Stimulated activated naive CD8-positive, alpha-beta T cell treated with anti-CD3 and anti-CD28 coated beads, Interleukin-15, Interleukin-2, amounts not matched to agents 100 U/mL and 50 U/mL, for 24 hours (primary cell): ENCODE data around the gene GNB5.

ENCODE experiments used
- ATAC-seq: fragments of 150-1000 bp; cut with Tn5 transposase; one replicate; pipeline ENCODE4 v1.10.0; 2021
- DNase-seq: peaks from one replicate; pipeline ENCODE4 v3.0.0; 2021

The GNB5 gene

DNA sequence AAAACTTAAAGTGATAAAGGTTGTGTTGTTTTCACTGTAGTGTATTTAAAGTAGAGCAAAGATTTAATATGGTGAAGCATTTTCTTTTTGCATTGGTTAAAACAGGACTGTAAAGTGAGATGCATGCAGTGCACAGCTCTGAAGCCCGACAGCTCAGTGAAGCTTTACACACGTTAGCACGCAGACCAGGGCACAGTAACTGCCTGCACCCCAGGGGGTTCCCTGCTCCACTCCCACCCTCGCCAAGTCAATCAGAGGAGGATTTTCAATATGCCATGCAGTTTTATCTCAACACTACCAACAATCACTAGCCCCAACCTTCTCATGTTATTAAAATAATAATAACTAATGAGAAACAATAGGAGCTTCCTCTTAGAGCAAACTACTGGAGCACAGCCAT lies 50.5 kb downstream of the GNB5 start:
- DNase-seq (no peak), ATAC-seq (no peak)

DNA sequence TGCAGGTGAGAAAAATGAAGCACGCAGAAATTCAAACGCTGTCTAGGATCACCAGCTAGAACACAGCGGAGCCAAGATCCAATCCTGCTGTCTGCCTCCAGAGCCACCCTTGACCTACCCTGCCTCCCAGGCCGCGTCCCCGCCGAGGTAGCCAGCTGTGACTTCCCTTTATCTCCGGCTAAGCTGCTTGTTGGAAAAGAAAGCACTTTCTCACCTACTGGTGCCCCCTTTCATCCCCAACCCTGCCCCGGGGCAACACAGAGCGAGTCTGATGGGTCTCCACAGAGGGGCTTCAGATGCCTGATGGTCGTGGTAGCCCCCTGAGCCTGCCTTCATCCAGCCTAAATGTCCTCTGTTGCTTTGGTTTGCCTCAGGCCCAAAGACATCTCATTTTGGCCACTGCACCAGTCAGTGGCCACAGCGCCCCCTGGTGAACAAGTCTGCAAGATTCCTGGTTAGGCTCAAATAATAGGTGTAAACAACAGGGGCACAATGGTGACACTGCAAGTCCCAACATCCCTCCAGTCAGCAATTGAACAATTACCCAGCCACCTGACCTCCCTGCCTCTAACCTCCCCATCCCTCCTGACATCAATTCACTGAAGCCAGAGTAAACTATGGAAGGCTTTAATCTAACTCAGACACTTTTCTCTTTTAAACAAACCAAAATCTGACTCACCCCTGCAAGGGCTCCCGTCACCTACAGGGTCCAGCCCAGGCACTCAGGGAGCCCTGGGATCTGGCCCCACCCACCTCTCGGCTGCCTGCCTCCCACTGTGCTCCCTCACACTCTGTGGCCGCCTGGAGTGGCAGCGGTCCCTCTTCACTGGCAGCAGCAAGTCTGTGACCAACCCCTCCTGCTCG lies 51.4 kb downstream of the GNB5 start:
- DNase-seq (peak; percentile 85), ATAC-seq (peak; percentile 47)

DNA sequence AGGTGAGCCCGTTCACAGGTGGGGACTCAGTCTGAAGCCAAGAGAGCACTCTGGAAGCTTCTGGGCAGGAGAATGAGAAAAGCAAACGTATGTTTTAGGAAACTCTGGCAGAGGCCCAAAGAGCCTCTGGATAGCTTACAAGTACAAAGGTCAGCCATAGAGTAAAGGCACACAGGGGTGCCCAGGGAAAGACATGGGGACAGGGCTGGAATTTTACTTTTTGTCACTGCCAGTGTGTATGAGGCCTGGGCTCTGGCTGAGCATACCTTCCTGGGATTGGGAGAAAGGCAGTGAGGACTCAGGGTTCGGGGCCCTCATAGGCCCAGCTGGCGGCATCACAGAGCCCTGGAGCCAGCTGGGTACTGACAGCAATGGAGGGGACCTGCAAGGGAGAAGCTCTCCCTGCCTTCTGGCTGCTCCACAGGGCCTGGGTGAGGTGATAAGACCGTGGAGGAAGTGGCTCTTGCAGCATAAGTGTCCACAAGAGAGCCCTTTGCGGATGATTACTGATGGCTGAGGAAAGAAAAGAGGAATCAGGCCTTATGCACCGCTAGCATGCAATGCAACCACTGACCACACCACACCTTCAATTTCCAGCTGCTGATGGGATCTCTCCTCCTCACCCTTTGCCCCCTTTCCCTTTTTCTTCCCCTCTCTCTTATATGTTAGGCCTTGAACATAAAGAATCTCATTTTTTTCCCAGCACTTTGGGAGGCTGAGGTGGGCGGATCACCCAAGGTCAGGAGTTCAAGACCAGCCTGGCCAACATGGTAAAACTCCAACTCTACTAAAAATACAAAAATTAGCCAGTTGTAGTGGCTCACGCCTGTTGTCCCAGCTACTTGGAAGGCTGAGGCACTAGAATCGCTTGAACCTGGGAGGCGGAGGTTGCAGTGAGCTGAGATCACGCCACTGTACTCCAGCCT lies 53.5 kb downstream of the GNB5 start:
- DNase-seq (no peak), ATAC-seq (no peak)

GRCh38 chr15:52136442-52136980 lies 54.7 kb downstream of the GNB5 start:
- ATAC-seq = no peak
- DNase-seq = no peak

DNA sequence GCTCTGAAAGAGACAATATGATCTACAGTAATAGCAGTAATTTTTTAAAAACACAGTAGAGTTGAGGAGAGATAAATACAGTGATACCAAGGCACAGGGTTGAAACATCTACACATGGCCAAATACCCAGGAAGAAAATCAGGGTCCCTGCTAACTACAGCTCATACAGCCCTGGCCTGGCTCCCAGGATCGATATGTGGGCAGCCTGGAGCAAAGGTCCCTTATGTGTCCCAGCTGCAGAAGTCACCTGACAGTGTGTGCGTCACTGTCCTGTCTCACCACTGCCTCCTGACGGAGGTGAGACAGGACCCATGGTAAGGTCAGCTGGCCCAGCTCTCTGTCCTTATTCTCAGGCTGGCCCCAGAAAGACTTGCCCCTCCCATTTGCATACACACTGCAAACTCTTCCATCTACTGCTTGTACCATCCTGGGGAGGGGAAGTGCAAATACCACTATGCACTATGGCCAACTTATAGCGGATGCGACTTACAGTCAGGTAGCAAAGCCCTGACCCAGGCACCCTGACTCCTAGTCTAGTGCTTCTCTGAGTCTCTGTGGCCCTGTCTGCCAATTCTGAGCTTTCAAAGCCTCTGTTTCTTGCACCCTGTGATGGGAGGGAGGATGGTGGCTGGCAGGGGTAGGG lies 56.6 kb downstream of the GNB5 start:
- ATAC-seq (no peak), DNase-seq (no peak)

DNA sequence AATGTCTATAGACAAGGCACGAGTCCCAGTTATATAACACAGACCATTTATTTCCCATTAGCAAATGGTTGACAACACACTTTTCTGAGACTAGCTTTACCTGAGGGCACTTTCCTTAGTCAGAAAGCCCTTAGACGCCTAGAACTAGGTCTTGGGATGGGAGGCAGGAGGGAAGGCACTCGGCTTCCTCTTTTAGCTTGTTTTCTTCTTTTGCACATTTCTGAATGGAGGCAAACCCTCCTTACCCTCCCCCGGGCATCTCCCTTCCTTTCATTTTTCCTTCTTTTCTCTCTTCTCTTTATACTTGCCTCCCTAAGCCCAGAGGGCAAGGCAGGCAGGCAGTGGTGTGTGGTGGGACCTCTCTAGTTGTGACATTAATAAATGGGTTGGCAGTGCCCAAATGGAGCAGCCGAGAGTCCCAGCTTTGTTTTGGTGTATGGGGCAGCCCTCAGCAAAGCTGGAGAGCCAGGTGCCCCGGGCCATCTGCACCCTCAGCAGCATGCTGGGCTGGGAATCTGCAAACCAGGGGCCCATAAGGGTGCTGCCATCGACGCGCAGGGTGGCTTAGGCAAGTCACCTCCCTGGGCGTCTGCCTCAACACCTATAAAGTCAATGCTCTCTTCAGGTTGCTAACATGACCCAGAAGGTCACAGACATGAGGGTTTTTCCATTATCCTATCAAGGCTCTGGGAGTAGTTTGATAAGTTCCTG lies 57.5 kb downstream of the GNB5 start:
- no peak for DNase-seq
- ATAC-seq = no peak

GRCh38 chr15:52132066-52132465 lies 59.1 kb downstream of the GNB5 start:
- DNase-seq (no peak), ATAC-seq (no peak)

DNA sequence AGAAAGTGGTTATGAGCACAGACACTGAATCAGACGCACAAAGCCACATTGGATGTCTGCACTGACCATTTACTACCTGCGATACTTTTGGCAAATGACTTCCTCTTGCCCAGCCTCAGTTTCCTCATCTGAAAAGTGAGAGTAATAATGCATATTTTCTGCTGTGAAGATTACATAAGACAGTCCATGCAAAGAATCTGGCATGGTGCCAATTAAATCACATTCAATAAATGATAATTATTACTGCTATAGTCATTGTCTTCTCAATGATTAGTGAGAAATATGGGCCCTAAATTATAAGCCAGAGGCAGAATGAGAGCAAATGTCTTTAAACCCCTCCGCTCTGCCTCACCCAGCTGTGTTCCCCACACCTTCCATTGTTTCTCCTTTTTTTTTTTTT lies 62.6 kb downstream of the GNB5 start:
- DNase-seq (no peak), ATAC-seq (no peak)

GRCh38 chr15:52124270-52124880 lies 66.8 kb downstream of the GNB5 start:
- ATAC-seq (peak; percentile 36), DNase-seq (no peak)

DNA sequence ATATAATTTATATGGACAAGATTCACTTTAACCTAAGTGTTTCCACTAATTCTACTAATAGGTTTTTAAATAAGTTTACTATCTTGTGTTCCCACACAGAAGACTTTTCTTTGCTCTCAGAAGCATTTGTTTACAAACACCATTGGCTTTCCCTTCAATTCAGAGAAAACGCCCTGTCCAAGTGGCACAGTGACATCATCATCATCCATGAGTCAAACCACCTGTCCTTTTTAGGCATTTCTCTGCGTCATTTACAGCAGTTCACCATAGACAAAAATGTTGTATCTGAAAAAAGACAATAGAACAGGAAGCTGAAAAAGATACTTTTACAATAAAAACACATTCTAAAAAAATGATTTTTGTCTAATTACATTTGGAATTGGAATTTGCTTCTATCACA lies 69.3 kb downstream of the GNB5 start:
- no peak for DNase-seq
- no peak for ATAC-seq

DNA sequence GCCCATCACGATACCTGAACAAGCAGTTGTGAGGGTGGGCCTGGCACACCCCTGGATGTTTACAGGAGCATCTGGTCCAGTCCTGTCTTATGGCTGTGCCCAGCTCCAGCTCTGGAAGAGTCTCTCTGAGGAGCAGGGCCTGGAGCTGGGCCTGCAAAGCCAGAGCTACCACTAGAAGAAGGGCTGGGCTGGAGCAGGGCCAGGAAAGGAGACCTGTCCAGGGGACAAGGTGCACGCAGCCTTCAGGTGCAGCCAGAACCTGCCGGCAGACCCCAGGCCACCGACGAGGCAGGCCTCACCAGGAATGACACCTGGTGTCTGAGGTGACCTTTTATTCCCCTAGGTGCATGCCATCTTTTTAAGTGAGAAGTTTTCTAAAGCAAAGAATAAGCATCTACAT lies 70.2 kb downstream of the GNB5 start:
- ATAC-seq = no peak
- no peak for DNase-seq

GRCh38 chr15:52120488-52120887 lies 70.7 kb downstream of the GNB5 start:
- no peak for DNase-seq
- no peak for ATAC-seq

DNA sequence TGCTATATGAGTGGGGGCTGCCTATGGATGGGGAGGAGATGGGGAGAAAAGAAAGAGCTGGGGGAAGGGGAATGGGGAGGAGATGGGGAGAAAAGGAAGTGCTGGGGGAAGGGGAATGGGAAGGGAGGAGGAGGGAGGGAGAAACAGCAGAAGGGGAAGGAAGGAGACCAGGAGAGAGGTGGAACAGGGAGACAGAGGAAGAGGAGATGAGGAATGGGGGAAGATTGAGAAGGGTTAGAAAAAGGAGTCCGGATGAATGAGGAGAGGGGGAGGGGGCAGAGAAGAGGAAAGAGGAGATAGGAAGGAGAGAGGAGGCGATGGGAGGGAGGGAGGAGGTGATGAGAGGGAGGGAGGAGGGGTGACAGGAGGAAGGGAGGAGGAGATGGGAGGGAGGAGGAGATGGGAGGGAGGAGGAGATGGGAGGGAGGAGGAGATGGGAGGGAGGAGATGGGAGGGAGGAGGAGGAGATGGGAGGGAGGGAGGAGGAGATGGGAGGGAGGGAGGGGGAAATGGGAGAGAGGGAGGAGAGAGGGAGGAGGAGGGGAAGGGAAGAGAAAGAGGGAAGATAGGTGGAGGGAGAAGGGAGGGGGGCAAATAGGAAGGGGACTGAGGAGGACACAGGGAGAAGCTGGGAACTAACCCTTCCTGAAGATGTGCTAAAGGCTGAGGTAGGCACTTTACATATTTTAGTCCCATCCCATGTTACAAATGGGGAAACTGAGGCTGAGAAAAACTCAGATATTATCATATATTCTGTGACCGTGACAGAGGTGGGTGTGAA lies 72.0 kb downstream of the GNB5 start:
- ATAC-seq = no peak
- DNase-seq = no peak

GRCh38 chr15:52117549-52117948 lies 73.6 kb downstream of the GNB5 start:
- ATAC-seq (no peak), DNase-seq (no peak)

DNA sequence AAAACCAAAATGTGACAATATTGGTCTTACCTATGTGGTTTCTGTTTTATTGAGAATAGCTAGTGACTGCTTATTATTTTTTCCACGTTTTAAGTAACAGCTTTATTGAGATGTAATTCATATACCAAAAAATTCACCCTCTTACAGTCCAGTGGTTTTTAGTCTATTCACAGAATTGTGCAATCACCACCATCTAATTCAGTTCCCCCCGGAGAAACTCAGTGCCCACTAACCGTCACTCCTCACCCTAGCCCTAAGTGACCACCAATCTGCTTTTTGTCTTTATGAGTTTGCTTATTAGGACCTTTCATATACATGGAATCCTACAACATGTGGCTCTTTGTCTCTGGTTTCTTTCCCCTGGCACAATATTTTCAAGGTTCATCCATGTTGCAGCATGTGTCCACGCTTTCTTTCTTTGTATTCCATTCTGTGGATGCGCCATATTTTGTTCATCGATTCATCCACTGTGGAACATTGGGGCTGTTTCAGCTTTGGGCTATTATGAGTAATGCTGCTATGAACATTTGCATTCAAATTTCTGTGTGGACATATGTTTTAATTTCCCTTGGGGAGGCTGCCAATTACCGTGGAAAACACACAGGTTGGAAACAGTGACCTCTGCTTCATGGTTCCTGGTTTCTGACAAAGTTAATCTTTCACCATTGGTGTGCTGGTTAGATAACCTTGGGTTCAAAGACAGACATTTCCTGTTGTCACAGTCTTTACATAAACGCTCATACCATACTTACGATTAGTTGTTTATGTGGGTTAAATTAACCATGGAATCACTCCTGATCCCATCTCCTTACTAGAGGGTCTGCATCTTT lies 75.4 kb downstream of the GNB5 start:
- DNase-seq (no peak), ATAC-seq (no peak)

GRCh38 chr15:52114261-52115055 lies 76.7 kb downstream of the GNB5 start:
- DNase-seq (no peak), ATAC-seq (no peak)

- no peak for ATAC-seq
Measured at GRCh38 chr15:52113708-52114107, 77.5 kb downstream of the GNB5 start.

GRCh38 chr15:52113235-52113634 lies 78.0 kb downstream of the GNB5 start:
- ATAC-seq = no peak

More at GRCh38 chr15:52113708-52114107, 77.5 kb downstream of the GNB5 start:
- no peak for DNase-seq

More at GRCh38 chr15:52113235-52113634, 78.0 kb downstream of the GNB5 start:
- no peak for DNase-seq
